ENCODE measurements around the gene KDM4C. TPM values are rescaled to one million over a fixed set of nuclear protein-coding genes. Genes with fewer than 3 reads are reported as not detected.
A peak's percentile ranks its signal among the peaks of the same experiment; 100 is the strongest.
"Not testable (repeated sequence)": the region's sequence is repeated elsewhere in the genome, so short reads cannot be mapped to it uniquely, and the experiment has no call there.

Gene KDM4C
- total RNA-seq, 6 donors from 2014 or later: 31.6 to 96.4 (median 41.2) TPM

GRCh38 chr9:7176561-7176960 is 418.8 kb downstream of the KDM4C start:
- 95 to 100% methylated on average over 1 of the region's 1 CpG for WGBS, 2 donors
- DNase-seq: no peak
- no peaks in the 10 kb centered on the region for H3K27me3 ChIP-seq
- no peaks in the 10 kb centered on the region for H3K9me3 ChIP-seq
- peaks cover 0 to 2% (median 0%) of the 10 kb centered on the region in 4 donors for H3K4me1 ChIP-seq
- TF ChIP-seq POLR2A (IDR thresholded peaks at IDR 0.05): no peak
- no peak for TF ChIP-seq POLR2AphosphoS5 (IDR thresholded peaks at IDR 0.05)
- TF ChIP-seq CTCF (IDR thresholded peaks at IDR 0.05): no peak
- TF ChIP-seq EP300 (IDR thresholded peaks at IDR 0.05): no peak
- no peak overlapping the region for H3K27ac ChIP-seq
- peaks cover 0 to 19% (median 6%) of the 10 kb centered on the region in 4 donors for H3K36me3 ChIP-seq
- H3K4me3 ChIP-seq: no peak overlapping the region
- no peak for ATAC-seq (ENCODE audit: low FRiP score in 2 of 2)

DNA sequence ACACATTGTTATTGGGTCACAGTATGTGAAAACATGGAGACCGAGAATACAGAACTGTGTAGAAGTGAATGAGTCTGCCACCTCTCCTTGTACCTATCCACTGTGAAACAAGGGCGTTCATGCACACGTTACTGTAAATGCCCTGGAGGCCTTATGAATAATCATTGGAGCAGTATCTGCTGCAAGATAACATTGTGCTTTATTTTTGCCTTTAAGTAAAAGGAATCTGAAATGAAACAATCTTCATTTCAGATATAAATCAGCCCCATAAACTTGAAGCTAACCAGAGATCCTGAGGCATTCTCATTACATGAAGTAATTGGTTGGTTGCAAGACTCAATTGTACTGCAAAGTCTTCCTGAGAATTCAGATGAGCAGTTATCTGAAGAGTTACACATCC is 419.6 kb downstream of the KDM4C start:
- DNase-seq: no peak
- no peak overlapping the region for H3K4me3 ChIP-seq
- H3K36me3 ChIP-seq: peaks cover 0 to 12% (median 6%) of the 10 kb centered on the region in 4 donors
- H3K27me3 ChIP-seq: no peaks in the 10 kb centered on the region
- no peak overlapping the region for H3K27ac ChIP-seq
- ATAC-seq (ENCODE audit: low FRiP score in 2 of 2): no peak
- peaks cover 0 to 2% (median 0%) of the 10 kb centered on the region in 4 donors for H3K4me1 ChIP-seq
- H3K9me3 ChIP-seq: no peaks in the 10 kb centered on the region
- no peak for TF ChIP-seq CTCF (IDR thresholded peaks at IDR 0.05)
- TF ChIP-seq POLR2A (IDR thresholded peaks at IDR 0.05): no peak
- no peak for TF ChIP-seq EP300 (IDR thresholded peaks at IDR 0.05)
- TF ChIP-seq POLR2AphosphoS5 (IDR thresholded peaks at IDR 0.05): no peak
- 94 to 96% methylated on average over 3 of the region's 3 CpGs for WGBS, 2 donors

GRCh38 chr9:7178729-7179128 is 421.0 kb downstream of the KDM4C start:
- no peak for TF ChIP-seq POLR2AphosphoS5 (IDR thresholded peaks at IDR 0.05)
- no peak for TF ChIP-seq CTCF (IDR thresholded peaks at IDR 0.05)
- no peak for TF ChIP-seq POLR2A (IDR thresholded peaks at IDR 0.05)
- TF ChIP-seq EP300 (IDR thresholded peaks at IDR 0.05): no peak
- Histone ChIP-seq H3K9me3 (no peaks in the 10 kb centered on the region), H3K27me3 (no peaks in the 10 kb centered on the region), H3K36me3 (peaks cover 0 to 9% (median 6%) of the 10 kb centered on the region in 4 donors), H3K4me1 (peaks cover 0 to 2% (median 0%) of the 10 kb centered on the region in 4 donors), H3K4me3 (no peak overlapping the region), H3K27ac (no peak overlapping the region)
- DNase-seq: no peak
- ATAC-seq (ENCODE audit: low FRiP score in 2 of 2): no peak
- WGBS, 2 donors: 40 to 55% methylated on average over 7 of the region's 7 CpGs

DNA sequence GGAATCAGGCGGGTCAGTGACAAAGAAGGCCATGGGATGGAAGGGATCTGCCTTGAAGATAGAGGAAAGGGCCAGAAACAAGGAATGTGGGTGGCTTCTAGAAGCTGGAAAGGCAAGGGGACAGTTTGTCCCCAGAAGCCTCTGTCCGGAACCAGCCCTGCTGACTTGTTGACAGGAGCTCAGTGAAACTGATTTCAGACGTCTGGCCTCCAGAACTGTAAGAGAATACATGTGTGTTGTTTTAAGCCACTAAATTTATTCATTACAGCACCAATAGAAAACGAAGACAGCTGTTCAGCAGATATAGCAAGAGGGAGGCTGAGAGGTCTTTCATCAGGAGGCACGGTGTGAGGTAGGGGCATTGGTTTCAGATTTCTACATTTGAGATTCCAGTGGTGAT is 422.5 kb downstream of the KDM4C start:
- peaks cover 0 to 7% (median 0%) of the 10 kb centered on the region in 4 donors for H3K36me3 ChIP-seq
- 82 to 94% methylated on average over 5 of the region's 5 CpGs for WGBS, 2 donors
- no peak for TF ChIP-seq POLR2A (IDR thresholded peaks at IDR 0.05)
- TF ChIP-seq POLR2AphosphoS5 (IDR thresholded peaks at IDR 0.05): no peak
- no peak for TF ChIP-seq CTCF (IDR thresholded peaks at IDR 0.05)
- peak in 1 of 4 donors; percentile 14 for TF ChIP-seq EP300 (IDR thresholded peaks at IDR 0.05)
- H3K27ac ChIP-seq: no peak overlapping the region
- no peak overlapping the region for H3K4me3 ChIP-seq
- DNase-seq: no peak
- ATAC-seq (ENCODE audit: low FRiP score in 2 of 2): no peak
- no peaks in the 10 kb centered on the region for H3K27me3 ChIP-seq
- H3K4me1 ChIP-seq: peaks cover 0 to 2% (median 0%) of the 10 kb centered on the region in 4 donors
- H3K9me3 ChIP-seq: no peaks in the 10 kb centered on the region

DNA sequence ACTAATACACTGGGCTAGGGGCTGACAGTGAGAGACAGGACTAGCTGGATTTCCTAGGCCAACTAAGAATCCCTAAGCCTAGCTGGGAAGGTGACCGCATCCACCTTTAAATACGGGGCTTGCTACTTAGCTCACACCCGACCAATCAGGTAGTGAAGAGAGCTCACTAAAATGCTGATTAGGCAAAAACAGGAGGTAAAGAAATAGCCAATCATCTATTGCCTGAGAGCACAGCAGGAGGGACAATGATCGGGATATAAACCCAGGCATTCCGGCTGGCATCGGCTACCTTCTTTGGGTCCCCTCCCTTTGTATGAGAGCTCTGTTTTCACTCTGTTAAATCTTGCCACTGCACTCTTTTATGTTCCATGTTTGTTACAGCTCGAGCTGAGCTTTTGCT is 425.4 kb downstream of the KDM4C start:
- H3K4me1 ChIP-seq; H3K27me3 ChIP-seq; H3K4me3 ChIP-seq; H3K9me3 ChIP-seq; DNase-seq; ATAC-seq (ENCODE audit: low FRiP score in 2 of 2); H3K27ac ChIP-seq; H3K36me3 ChIP-seq: not testable (repeated sequence)
- WGBS, 2 donors: 82 to 86% methylated on average over 7 of the region's 7 CpGs
